Neural cell (in vitro differentiated cells): ENCODE data around the gene NUDCD2. TPM values are rescaled to one million over a fixed set of nuclear protein-coding genes. Genes with fewer than 3 reads are reported as not detected.
A peak's percentile ranks its signal among the peaks of the same experiment; 100 is the strongest.

Source experiments
- H2AFZ ChIP-seq: fragments of 200-600, 300-800 bp; sonication (generic), shearing (Covaris generic); 2 replicates; pipeline ENCODE4 v1.6.0; 2014; ENCODE audit warnings: low read depth, mild to moderate bottlenecking, antibody characterized with exemption, low read length, moderate library complexity
- H3F3A ChIP-seq: fragments of 200-600 bp; shearing (Covaris generic); 2 replicates; pipeline ENCODE4 v1.6.1; 2016; ENCODE audit warnings: mild to moderate bottlenecking, moderate library complexity, mixed read lengths, antibody characterized with exemption, low read length; ENCODE audit not compliant: insufficient read depth, poor library complexity, severe bottlenecking
- H3K27ac ChIP-seq: fragments of 200-600, 300-800 bp; sonication (generic), shearing (Covaris generic); 2 replicates; pipeline ENCODE4 v1.5.1; 2014; ENCODE audit warnings: mild to moderate bottlenecking, low read length, moderate library complexity
- H3K27me3 ChIP-seq: fragments of 300-800, 200-600 bp; sonication (generic), shearing (Covaris generic); 2 replicates; pipeline ENCODE4 v1.6.0; 2014; ENCODE audit warnings: mild to moderate bottlenecking, low read depth, low read length, moderate library complexity; ENCODE audit not compliant: insufficient read depth
- H3K36me3 ChIP-seq: fragments of 300-800, 200-600 bp; sonication (generic), shearing (Covaris generic); 2 replicates; pipeline ENCODE4 v1.5.1; 2014; ENCODE audit warnings: mild to moderate bottlenecking, antibody characterized with exemption, low read length, moderate library complexity; ENCODE audit not compliant: insufficient read depth
- H3K4me2 ChIP-seq: fragments of 300-800, 200-600 bp; sonication (generic), shearing (Covaris generic); 2 replicates; pipeline ENCODE4 v1.6.0; 2014; ENCODE audit warnings: mild to moderate bottlenecking, low read length
- H3K4me3 ChIP-seq: fragments of 300-800, 200-600 bp; sonication (generic), shearing (Covaris generic); 2 replicates; pipeline ENCODE4 v1.5.1; 2014; ENCODE audit warnings: mild to moderate bottlenecking, low read length, moderate library complexity
- H3K79me2 ChIP-seq: fragments of 200-600 bp; shearing (Covaris generic); replicated peaks from 2 replicates; pipeline ENCODE4 v1.6.0; 2014; ENCODE audit warnings: mild to moderate bottlenecking, low read length, moderate library complexity; ENCODE audit not compliant: insufficient read depth
- H3K9ac ChIP-seq: fragments of 300-800, 200-600 bp; sonication (generic), shearing (Covaris generic); 2 replicates; pipeline ENCODE4 v1.6.1; 2016; ENCODE audit warnings: mild to moderate bottlenecking, low read length, mixed read lengths
- H3K9me2 ChIP-seq: fragments of 200-600 bp; shearing (Covaris generic); 2 replicates; pipeline ENCODE4 v1.6.1; 2016; ENCODE audit warnings: mild to moderate bottlenecking, low read length, mixed read lengths; ENCODE audit not compliant: insufficient read depth
- H3K9me3 ChIP-seq: fragments of 200-600, 300-800 bp; sonication (generic), shearing (Covaris generic); 2 replicates; pipeline ENCODE4 v1.6.1; 2016; ENCODE audit warnings: mild to moderate bottlenecking, mixed run types, low read length, moderate library complexity, mixed read lengths
- H4K20me1 ChIP-seq: fragments of 200-600 bp; shearing (Covaris generic); 2 replicates; pipeline ENCODE4 v1.6.1; 2016; ENCODE audit warnings: mild to moderate bottlenecking, mixed run types; ENCODE audit not compliant: insufficient read depth
- EP300 ChIP-seq: fragments of 450-650 bp; conservative IDR thresholded peaks from 2 replicates; pipeline ENCODE4 v1.6.1; 2014; ENCODE audit warnings: antibody characterized with exemption, mild to moderate bottlenecking, moderate library complexity; ENCODE audit not compliant: poor library complexity, severe bottlenecking
- EZH2 ChIP-seq: fragments of 200-600, 300-800 bp; shearing (Covaris generic), sonication (generic); IDR thresholded peaks from 2 replicates; pipeline ENCODE4 v1.6.1; 2014; ENCODE audit warnings: antibody characterized with exemption, low read length, borderline replicate concordance, mild to moderate bottlenecking; ENCODE audit not compliant: insufficient read depth, poor library complexity, severe bottlenecking
- MXI1 ChIP-seq: fragments of 450-650 bp; conservative IDR thresholded peaks from 2 replicates; pipeline ENCODE4 v1.6.1; 2014; ENCODE audit warnings: antibody characterized with exemption, mild to moderate bottlenecking; ENCODE audit not compliant: poor library complexity, severe bottlenecking
- POLR2AphosphoS5 ChIP-seq: IDR thresholded peaks from 2 replicates; pipeline ENCODE4 v1.6.1; 2012
- RAD21 ChIP-seq: fragments of 450-650 bp; conservative IDR thresholded peaks from 2 replicates; pipeline ENCODE4 v1.6.1; 2014; ENCODE audit warnings: antibody characterized with exemption, mild to moderate bottlenecking, moderate library complexity
- REST ChIP-seq: IDR thresholded peaks from 2 replicates; pipeline ENCODE4 v1.6.1; 2012; ENCODE audit warnings: borderline replicate concordance
- SMC3 ChIP-seq: fragments of 450-650 bp; conservative IDR thresholded peaks from 2 replicates; pipeline ENCODE4 v1.6.1; 2014; ENCODE audit warnings: antibody characterized with exemption, mild to moderate bottlenecking, moderate library complexity; ENCODE audit not compliant: poor library complexity
- TAF1 ChIP-seq: IDR thresholded peaks from 2 replicates; pipeline ENCODE4 v1.6.1; 2012; ENCODE audit warnings: low read depth
- polyA plus RNA-seq: library from polyadenylated mRNA; depleted of rRNA; stranded (reverse); fragments of >200 nt; gene quantifications from 2 replicates; pipeline ENCODE4 v1.2.3, GENCODE V29; 2014
- TF ChIP-seq, protein P1 (sequence below): fragments of 450-650 bp; IDR thresholded peaks from 2 replicates; pipeline ENCODE4 v1.5.1; 2014; ENCODE audit warnings: antibody characterized with exemption, mild to moderate bottlenecking, moderate library complexity; ENCODE audit not compliant: poor library complexity, severe bottlenecking

NUDCD2 gene
- polyA plus RNA-seq, 1 donor from 2014 or later = 17.7 TPM

DNA sequence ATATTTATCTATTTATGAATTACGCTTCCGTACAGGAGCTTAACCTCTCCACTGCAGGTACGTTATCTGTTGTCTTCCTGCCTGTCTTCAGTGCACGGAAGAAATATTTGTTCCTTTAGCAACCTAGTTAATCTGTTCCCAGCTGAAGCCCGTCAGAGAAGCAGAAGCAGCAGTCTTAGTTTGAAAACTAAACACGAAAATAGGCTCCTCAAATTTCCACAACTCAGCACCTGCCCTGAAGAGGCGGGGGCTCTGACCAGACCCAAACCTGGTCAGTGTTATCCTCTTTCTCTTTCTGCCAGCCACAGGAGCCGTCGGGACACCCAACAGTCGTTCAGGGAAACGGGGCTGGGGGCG is 462 bp downstream of the NUDCD2 start:
- Histone ChIP-seq H3K27me3 (no peaks in the 10 kb centered on the region), H3K4me2 (peak overlapping the region; percentile 85), H3K36me3 (peaks cover 4% of the 10 kb centered on the region), H3K9ac (peak overlapping the region; percentile 82), H3K4me3 (peak overlapping the region; percentile 76), H3K27ac (peak overlapping the region; percentile 87), H3K9me2 (no peaks in the 10 kb centered on the region), H2AFZ (peak overlapping the region; percentile 85), H4K20me1 (no peaks in the 10 kb centered on the region), H3K9me3 (no peaks in the 10 kb centered on the region), H3K79me2 (peaks cover 20% of the 10 kb centered on the region), H3F3A (peaks cover 3% of the 10 kb centered on the region)
- no peak for TF ChIP-seq RAD21
- no peak for TF ChIP-seq SMC3
- no peak for TF ChIP-seq REST
- TF ChIP-seq, protein P1, sequence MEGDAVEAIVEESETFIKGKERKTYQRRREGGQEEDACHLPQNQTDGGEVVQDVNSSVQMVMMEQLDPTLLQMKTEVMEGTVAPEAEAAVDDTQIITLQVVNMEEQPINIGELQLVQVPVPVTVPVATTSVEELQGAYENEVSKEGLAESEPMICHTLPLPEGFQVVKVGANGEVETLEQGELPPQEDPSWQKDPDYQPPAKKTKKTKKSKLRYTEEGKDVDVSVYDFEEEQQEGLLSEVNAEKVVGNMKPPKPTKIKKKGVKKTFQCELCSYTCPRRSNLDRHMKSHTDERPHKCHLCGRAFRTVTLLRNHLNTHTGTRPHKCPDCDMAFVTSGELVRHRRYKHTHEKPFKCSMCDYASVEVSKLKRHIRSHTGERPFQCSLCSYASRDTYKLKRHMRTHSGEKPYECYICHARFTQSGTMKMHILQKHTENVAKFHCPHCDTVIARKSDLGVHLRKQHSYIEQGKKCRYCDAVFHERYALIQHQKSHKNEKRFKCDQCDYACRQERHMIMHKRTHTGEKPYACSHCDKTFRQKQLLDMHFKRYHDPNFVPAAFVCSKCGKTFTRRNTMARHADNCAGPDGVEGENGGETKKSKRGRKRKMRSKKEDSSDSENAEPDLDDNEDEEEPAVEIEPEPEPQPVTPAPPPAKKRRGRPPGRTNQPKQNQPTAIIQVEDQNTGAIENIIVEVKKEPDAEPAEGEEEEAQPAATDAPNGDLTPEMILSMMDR = no peak
- TF ChIP-seq POLR2AphosphoS5 = no peak
- TF ChIP-seq EP300 = no peak
- TF ChIP-seq TAF1 = no peak
- TF ChIP-seq EZH2 = no peak
- TF ChIP-seq MXI1 = no peak

GRCh38 chr5:163458778-163459385 is 1.0 kb downstream of the NUDCD2 start:
- Histone ChIP-seq H4K20me1 (no peaks in the 10 kb centered on the region), H3K27ac (peak overlapping the region; percentile 87), H3K4me3 (peak overlapping the region; percentile 76), H3K4me2 (peak overlapping the region; percentile 85), H3F3A (peaks cover 3% of the 10 kb centered on the region), H3K9me3 (no peaks in the 10 kb centered on the region), H3K9me2 (no peaks in the 10 kb centered on the region), H3K36me3 (peaks cover 4% of the 10 kb centered on the region), H3K27me3 (no peaks in the 10 kb centered on the region), H3K79me2 (peaks cover 20% of the 10 kb centered on the region), H3K9ac (peak overlapping the region; percentile 82), H2AFZ (peak overlapping the region; percentile 85)
- TF ChIP-seq RAD21 (no peak), EZH2 (no peak), TAF1 (no peak), SMC3 (no peak), REST (no peak), EP300 (no peak), MXI1 (no peak), POLR2AphosphoS5 (no peak)
- TF ChIP-seq, protein P1 = no peak
